NB4 (cell line): ENCODE data around the gene LRRC56.
"Not testable (repeated sequence)": the region's sequence is repeated elsewhere in the genome, so short reads cannot be mapped to it uniquely, and the experiment has no call there.

Experiments
- DNase-seq: peaks from one replicate; pipeline ENCODE4 v3.0.0; 2010; ENCODE audit warnings: low read depth
- H3K4me3 ChIP-seq: one replicate; pipeline ENCODE4 v1.5.1; 2011; ENCODE audit warnings: mild to moderate bottlenecking, low read depth, low read length, moderate library complexity
- MYC ChIP-seq: IDR thresholded peaks from 2 replicates; pipeline ENCODE4 v1.6.1; 2011; ENCODE audit warnings: low read depth, low read length
- POLR2A ChIP-seq: IDR thresholded peaks from 2 replicates; pipeline ENCODE4 v1.6.1; 2011; ENCODE audit warnings: mild to moderate bottlenecking; ENCODE audit not compliant: insufficient read length; ENCODE audit errors: extremely low read depth
- TF ChIP-seq, protein P1 (sequence below): IDR thresholded peaks from 2 replicates; pipeline ENCODE4 v1.6.1; 2011; ENCODE audit warnings: low read depth, low read length
- TF ChIP-seq, protein P2 (sequence below): IDR thresholded peaks from one replicate; pipeline ENCODE4 v1.5.1; 2012; ENCODE audit warnings: low read depth, low read length

LRRC56 gene

DNA sequence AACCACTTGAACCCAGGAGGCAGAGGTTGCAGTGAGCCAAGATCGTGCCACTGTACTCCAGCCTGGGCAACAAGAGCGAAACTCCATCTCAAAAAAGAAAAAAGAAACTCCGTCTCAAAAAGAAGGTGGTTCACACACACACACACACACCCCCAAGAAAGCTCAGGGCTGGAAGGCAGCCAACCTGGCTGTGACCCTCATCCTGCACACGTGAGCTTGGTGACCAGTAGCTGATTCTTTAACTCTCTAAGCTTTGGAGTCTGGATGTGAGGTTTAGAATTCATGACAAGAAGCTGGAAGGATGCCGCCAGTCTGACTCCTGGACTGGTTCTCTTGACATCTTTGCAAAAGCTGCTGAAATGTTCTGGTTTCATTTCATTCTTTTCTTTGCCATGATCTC is 28.4 kb upstream of the LRRC56 start:
- H3K4me3 ChIP-seq: no peak overlapping the region
- TF ChIP-seq POLR2A: no peak
- TF ChIP-seq, protein P1, sequence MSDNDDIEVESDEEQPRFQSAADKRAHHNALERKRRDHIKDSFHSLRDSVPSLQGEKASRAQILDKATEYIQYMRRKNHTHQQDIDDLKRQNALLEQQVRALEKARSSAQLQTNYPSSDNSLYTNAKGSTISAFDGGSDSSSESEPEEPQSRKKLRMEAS: no peak
- no peak for TF ChIP-seq MYC
- TF ChIP-seq, protein P2, sequence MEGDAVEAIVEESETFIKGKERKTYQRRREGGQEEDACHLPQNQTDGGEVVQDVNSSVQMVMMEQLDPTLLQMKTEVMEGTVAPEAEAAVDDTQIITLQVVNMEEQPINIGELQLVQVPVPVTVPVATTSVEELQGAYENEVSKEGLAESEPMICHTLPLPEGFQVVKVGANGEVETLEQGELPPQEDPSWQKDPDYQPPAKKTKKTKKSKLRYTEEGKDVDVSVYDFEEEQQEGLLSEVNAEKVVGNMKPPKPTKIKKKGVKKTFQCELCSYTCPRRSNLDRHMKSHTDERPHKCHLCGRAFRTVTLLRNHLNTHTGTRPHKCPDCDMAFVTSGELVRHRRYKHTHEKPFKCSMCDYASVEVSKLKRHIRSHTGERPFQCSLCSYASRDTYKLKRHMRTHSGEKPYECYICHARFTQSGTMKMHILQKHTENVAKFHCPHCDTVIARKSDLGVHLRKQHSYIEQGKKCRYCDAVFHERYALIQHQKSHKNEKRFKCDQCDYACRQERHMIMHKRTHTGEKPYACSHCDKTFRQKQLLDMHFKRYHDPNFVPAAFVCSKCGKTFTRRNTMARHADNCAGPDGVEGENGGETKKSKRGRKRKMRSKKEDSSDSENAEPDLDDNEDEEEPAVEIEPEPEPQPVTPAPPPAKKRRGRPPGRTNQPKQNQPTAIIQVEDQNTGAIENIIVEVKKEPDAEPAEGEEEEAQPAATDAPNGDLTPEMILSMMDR: no peak
- no peak for DNase-seq

DNA sequence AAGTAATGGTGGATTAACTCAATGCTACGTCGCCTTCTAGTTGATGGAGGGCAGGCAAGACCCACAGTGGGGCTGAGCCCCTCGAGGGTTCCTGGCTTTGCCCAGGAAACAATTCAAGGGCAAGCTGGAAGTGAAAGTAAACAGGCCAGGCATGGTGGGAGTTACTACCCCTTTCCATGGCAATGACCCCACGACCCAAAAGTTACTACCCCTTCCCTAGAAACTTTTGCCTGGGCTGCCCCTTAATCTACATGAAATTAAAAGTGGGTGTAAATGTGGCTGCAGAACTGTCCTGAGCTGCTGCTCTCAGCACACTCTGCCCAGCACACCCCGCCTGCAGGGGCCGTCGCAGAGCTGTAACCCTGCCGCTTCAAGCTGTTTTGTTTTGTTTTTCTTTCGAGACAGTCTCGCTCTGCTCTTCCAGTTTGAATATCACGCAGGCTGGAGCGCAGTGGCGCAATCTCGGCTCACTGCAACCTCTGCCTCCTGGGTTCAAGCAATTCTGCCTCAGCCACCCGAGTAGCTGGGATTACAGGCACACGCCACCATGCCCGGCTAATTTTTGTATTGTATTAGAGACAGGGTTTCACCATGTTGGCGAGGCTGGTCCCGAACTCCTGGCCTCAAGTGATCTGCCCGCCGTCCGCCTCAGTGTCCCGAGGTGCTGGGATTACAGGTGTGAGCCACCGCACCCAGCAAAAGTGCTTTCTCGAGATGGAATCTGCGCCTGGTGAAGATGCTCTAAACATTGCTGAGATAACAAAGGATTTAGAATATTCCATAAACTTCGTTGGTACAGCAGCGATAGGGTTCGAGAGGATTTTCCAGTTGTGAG is 24.3 kb upstream of the LRRC56 start:
- H3K4me3 ChIP-seq: no peak overlapping the region
- DNase-seq: no peak
- TF ChIP-seq, protein P2: no peak

DNA sequence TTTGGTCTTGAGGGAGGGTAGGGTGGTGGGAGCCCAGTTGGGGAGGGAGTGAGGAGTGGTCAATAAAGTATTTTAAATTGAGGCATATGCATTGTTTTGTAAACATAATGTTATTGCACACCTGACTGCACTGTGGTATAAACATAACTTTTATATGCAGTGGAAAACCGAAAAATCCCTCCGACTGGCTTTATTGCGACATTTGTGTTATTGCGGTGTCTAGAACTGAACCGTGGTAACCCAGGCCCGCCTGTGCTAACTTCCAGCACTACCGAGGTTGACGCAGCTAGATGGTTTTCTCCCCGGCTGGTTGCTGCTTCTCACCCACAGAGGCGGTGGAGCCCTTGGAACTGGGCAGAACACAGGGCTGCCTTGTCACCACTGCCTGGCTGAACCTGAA is 22.7 kb upstream of the LRRC56 start:
- TF ChIP-seq, protein P2: no peak
- TF ChIP-seq POLR2A (no peak), MYC (no peak)
- TF ChIP-seq, protein P1: no peak

DNA sequence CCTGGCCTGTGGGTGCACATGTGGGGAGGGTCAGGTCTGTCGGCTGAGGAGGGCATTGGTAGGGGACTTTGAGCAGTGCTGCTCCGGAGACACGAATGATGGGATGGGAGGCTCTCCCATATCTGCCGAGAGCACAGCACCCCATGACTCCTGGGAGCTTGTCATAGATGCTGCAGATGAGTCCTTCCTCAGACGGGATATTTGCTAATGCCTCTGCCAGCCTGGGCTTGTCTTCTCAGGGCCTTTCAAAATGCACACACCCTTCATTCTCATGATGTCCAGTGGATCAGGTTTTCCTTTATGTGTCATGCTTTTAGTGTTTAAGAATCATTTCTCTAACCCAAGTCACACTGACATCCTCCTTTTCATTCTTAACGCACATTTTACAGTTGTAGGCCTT is 22.2 kb upstream of the LRRC56 start:
- no peak for DNase-seq
- no peak overlapping the region for H3K4me3 ChIP-seq
- TF ChIP-seq MYC: no peak
- TF ChIP-seq, protein P2: no peak
- no peak for TF ChIP-seq POLR2A
- TF ChIP-seq, protein P1: no peak

More for the DNA sequence above, 22.7 kb upstream of the LRRC56 start:
- no peak overlapping the region for H3K4me3 ChIP-seq
- peak; percentile 19 for DNase-seq

DNA sequence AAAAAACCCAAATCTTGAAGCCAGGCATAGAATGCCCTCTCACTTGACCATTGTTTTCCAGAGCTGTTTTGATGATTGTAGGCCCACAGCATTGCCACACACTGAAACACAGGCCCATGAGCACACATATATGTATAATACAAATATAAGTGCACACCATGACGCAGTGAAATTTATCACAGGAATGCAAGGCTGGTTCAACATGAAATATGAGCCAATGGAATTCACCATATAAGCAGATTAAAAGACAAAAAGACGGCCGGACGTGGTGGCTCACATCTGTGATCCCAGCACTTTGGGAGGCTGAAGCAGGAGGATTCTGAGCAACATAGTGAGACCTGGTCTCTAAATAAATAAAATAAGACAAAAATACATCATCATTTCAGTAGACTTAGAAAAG is 20.9 kb upstream of the LRRC56 start:
- no peak for DNase-seq
- H3K4me3 ChIP-seq: no peak overlapping the region
- TF ChIP-seq POLR2A (no peak), MYC (no peak)
- TF ChIP-seq, protein P2: no peak
- TF ChIP-seq, protein P1: no peak

DNA sequence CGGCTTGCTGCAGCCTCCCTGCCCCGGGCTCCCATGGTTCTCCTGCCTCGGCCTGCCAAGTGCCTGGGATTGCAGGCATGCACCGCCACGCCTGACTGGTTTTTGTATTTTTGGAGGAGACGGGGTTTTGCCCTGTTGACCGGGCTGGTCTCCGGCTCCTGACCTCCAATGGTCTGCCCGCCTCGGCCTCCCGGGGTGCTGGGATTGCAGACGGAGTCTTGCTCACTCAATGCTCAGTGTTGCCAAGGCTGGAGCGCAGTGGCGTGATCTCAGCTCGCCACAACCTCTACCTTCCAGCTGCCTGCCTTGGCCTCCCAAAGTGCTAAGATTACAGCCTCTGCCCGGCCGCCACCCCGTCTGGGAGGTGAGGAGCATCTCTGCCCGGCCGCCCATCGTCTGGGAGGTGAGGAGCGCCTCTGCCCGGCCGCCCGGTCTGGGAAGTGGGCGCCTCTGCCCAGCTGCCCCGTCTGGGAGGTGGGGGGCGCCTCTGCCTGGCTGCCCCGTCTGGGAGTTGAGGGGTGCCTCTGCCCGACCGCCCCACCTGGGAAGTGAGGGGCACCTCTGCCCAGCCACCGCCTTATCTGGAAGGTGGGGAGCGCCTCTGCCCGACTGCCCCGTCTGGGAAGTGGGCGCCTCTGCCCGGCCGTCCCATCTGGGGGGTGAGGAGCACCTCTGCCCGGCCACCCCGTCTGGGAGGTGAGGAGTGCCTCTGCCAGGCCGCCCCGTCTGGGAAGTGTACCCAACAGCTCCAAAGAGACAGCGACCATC is 20.2 kb upstream of the LRRC56 start:
- not testable (repeated sequence) for H3K4me3 ChIP-seq, DNase-seq
